Neural cell (in vitro differentiated cells): ENCODE data around the gene OR5D14. TPM values are rescaled to one million over a fixed set of nuclear protein-coding genes. Genes with fewer than 3 reads are reported as not detected.

ENCODE experiments used
- H2AFZ ChIP-seq: fragments of 200-600, 300-800 bp; sonication (generic), shearing (Covaris generic); 2 replicates; pipeline ENCODE4 v1.6.0; 2014; ENCODE audit warnings: low read depth, mild to moderate bottlenecking, antibody characterized with exemption, low read length, moderate library complexity
- H3F3A ChIP-seq: fragments of 200-600 bp; shearing (Covaris generic); 2 replicates; pipeline ENCODE4 v1.6.1; 2016; ENCODE audit warnings: mild to moderate bottlenecking, moderate library complexity, mixed read lengths, antibody characterized with exemption, low read length; ENCODE audit not compliant: insufficient read depth, poor library complexity, severe bottlenecking
- H3K27ac ChIP-seq: fragments of 200-600, 300-800 bp; sonication (generic), shearing (Covaris generic); 2 replicates; pipeline ENCODE4 v1.5.1; 2014; ENCODE audit warnings: mild to moderate bottlenecking, low read length, moderate library complexity
- H3K27me3 ChIP-seq: fragments of 300-800, 200-600 bp; sonication (generic), shearing (Covaris generic); 2 replicates; pipeline ENCODE4 v1.6.0; 2014; ENCODE audit warnings: mild to moderate bottlenecking, low read depth, low read length, moderate library complexity; ENCODE audit not compliant: insufficient read depth
- H3K36me3 ChIP-seq: fragments of 300-800, 200-600 bp; sonication (generic), shearing (Covaris generic); 2 replicates; pipeline ENCODE4 v1.5.1; 2014; ENCODE audit warnings: mild to moderate bottlenecking, antibody characterized with exemption, low read length, moderate library complexity; ENCODE audit not compliant: insufficient read depth
- H3K4me2 ChIP-seq: fragments of 300-800, 200-600 bp; sonication (generic), shearing (Covaris generic); 2 replicates; pipeline ENCODE4 v1.6.0; 2014; ENCODE audit warnings: mild to moderate bottlenecking, low read length
- H3K4me3 ChIP-seq: fragments of 300-800, 200-600 bp; sonication (generic), shearing (Covaris generic); 2 replicates; pipeline ENCODE4 v1.5.1; 2014; ENCODE audit warnings: mild to moderate bottlenecking, low read length, moderate library complexity
- H3K79me2 ChIP-seq: fragments of 200-600 bp; shearing (Covaris generic); replicated peaks from 2 replicates; pipeline ENCODE4 v1.6.0; 2014; ENCODE audit warnings: mild to moderate bottlenecking, low read length, moderate library complexity; ENCODE audit not compliant: insufficient read depth
- H3K9ac ChIP-seq: fragments of 300-800, 200-600 bp; sonication (generic), shearing (Covaris generic); 2 replicates; pipeline ENCODE4 v1.6.1; 2016; ENCODE audit warnings: mild to moderate bottlenecking, low read length, mixed read lengths
- H3K9me2 ChIP-seq: fragments of 200-600 bp; shearing (Covaris generic); 2 replicates; pipeline ENCODE4 v1.6.1; 2016; ENCODE audit warnings: mild to moderate bottlenecking, low read length, mixed read lengths; ENCODE audit not compliant: insufficient read depth
- H3K9me3 ChIP-seq: fragments of 200-600, 300-800 bp; sonication (generic), shearing (Covaris generic); 2 replicates; pipeline ENCODE4 v1.6.1; 2016; ENCODE audit warnings: mild to moderate bottlenecking, mixed run types, low read length, moderate library complexity, mixed read lengths
- H4K20me1 ChIP-seq: fragments of 200-600 bp; shearing (Covaris generic); 2 replicates; pipeline ENCODE4 v1.6.1; 2016; ENCODE audit warnings: mild to moderate bottlenecking, mixed run types; ENCODE audit not compliant: insufficient read depth
- CTCF ChIP-seq: fragments of 450-650 bp; IDR thresholded peaks from 2 replicates; pipeline ENCODE4 v1.5.1; 2014; ENCODE audit warnings: antibody characterized with exemption, mild to moderate bottlenecking, moderate library complexity; ENCODE audit not compliant: poor library complexity, severe bottlenecking
- EP300 ChIP-seq: fragments of 450-650 bp; conservative IDR thresholded peaks from 2 replicates; pipeline ENCODE4 v1.6.1; 2014; ENCODE audit warnings: antibody characterized with exemption, mild to moderate bottlenecking, moderate library complexity; ENCODE audit not compliant: poor library complexity, severe bottlenecking
- EZH2 ChIP-seq: fragments of 200-600, 300-800 bp; shearing (Covaris generic), sonication (generic); IDR thresholded peaks from 2 replicates; pipeline ENCODE4 v1.6.1; 2014; ENCODE audit warnings: antibody characterized with exemption, low read length, borderline replicate concordance, mild to moderate bottlenecking; ENCODE audit not compliant: insufficient read depth, poor library complexity, severe bottlenecking
- MXI1 ChIP-seq: fragments of 450-650 bp; conservative IDR thresholded peaks from 2 replicates; pipeline ENCODE4 v1.6.1; 2014; ENCODE audit warnings: antibody characterized with exemption, mild to moderate bottlenecking; ENCODE audit not compliant: poor library complexity, severe bottlenecking
- POLR2AphosphoS5 ChIP-seq: IDR thresholded peaks from 2 replicates; pipeline ENCODE4 v1.6.1; 2012
- RAD21 ChIP-seq: fragments of 450-650 bp; conservative IDR thresholded peaks from 2 replicates; pipeline ENCODE4 v1.6.1; 2014; ENCODE audit warnings: antibody characterized with exemption, mild to moderate bottlenecking, moderate library complexity
- REST ChIP-seq: IDR thresholded peaks from 2 replicates; pipeline ENCODE4 v1.6.1; 2012; ENCODE audit warnings: borderline replicate concordance
- SMC3 ChIP-seq: fragments of 450-650 bp; conservative IDR thresholded peaks from 2 replicates; pipeline ENCODE4 v1.6.1; 2014; ENCODE audit warnings: antibody characterized with exemption, mild to moderate bottlenecking, moderate library complexity; ENCODE audit not compliant: poor library complexity
- TAF1 ChIP-seq: IDR thresholded peaks from 2 replicates; pipeline ENCODE4 v1.6.1; 2012; ENCODE audit warnings: low read depth
- polyA plus RNA-seq: library from polyadenylated mRNA; depleted of rRNA; stranded (reverse); fragments of >200 nt; gene quantifications from 2 replicates; pipeline ENCODE4 v1.2.3, GENCODE V29; 2014

The OR5D14 gene
- polyA plus RNA-seq, 1 donor from 2014 or later: not detected

- Histone ChIP-seq H3K4me3 (no peak within 1 kb of the TSS), H3K9ac (no peak within 1 kb of the TSS), H3K27ac (no peak within 1 kb of the TSS), H4K20me1 (no peaks in the 10 kb centered on the region), H3K4me2 (no peak within 1 kb of the TSS), H3F3A (no peaks in the 10 kb centered on the region), H2AFZ (no peak within 1 kb of the TSS), H3K27me3 (no peaks in the 10 kb centered on the region), H3K79me2 (no peaks in the 10 kb centered on the region), H3K36me3 (no peaks in the 10 kb centered on the region), H3K9me3 (no peaks in the 10 kb centered on the region), H3K9me2 (no peaks in the 10 kb centered on the region)
- TF ChIP-seq REST (no peak), POLR2AphosphoS5 (no peak), MXI1 (no peak), TAF1 (no peak), SMC3 (no peak), EZH2 (no peak), CTCF (no peak), RAD21 (no peak), EP300 (no peak)
These were observed 24.0 kb downstream of the OR5D14 start, which contains the start of gene OR5D18 for GRCh38 chr11:55819330-55819729. Gene OR5D18, plus strand, starts transcription at chr11:55819630. Its CDS starts 0 bp downstream, at chr11:55819630.

GRCh38 chr11:55826919-55827318, 31.6 kb downstream of the OR5D14 start, which contains the start of gene OR5L2:
Gene OR5L2, plus strand, starts transcription at chr11:55827219. Its CDS starts 0 bp downstream, at chr11:55827219.
- no peaks in the 10 kb centered on the region for H3K9me2 ChIP-seq
- no peak within 1 kb of the TSS for H3K9ac ChIP-seq
- no peak for TF ChIP-seq CTCF
- H3K36me3 ChIP-seq: no peaks in the 10 kb centered on the region
- H3K4me2 ChIP-seq: no peak within 1 kb of the TSS
- H4K20me1 ChIP-seq: no peaks in the 10 kb centered on the region
- no peak within 1 kb of the TSS for H3K27ac ChIP-seq
- H3K79me2 ChIP-seq: no peaks in the 10 kb centered on the region
- H3K27me3 ChIP-seq: no peaks in the 10 kb centered on the region
- H3K9me3 ChIP-seq: no peaks in the 10 kb centered on the region
- no peak within 1 kb of the TSS for H2AFZ ChIP-seq
- H3F3A ChIP-seq: no peaks in the 10 kb centered on the region
- H3K4me3 ChIP-seq: no peak within 1 kb of the TSS
